Activated T-cell treated with anti-CD3 and anti-CD28 coated beads for 24 hours (primary cell): ENCODE data around the gene GDPD5.

Experiments
- DNase-seq: peaks from one replicate; pipeline ENCODE4 v3.0.0-alpha.2; 2020; ENCODE audit warnings: low read depth

The GDPD5 gene

GRCh38 chr11:75449271-75449670 lies 76.5 kb downstream of the GDPD5 start:
- DNase-seq = no peak

DNA sequence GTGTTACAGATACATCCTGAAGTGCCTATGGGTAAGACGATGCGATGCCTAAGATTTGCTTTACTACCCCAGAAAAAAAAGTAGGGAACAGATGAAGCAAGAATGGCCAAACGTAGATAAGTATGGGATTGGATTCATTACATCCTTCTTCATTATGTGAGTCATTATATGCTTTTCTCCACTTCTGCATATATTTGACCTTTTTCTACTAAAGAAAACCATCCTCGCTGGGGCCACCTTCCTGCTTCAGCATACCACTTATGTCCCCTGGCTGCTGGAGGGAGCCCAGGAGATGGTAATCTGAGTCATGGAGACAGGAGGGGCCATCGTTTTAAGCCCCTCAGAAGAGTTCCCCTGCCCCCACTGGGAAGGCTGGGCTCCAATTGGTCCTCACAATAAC lies 78.3 kb downstream of the GDPD5 start:
- DNase-seq = no peak

- peak; percentile 60 for DNase-seq
Measured at GRCh38 chr11:75445315-75445953, 80.3 kb downstream of the GDPD5 start.

DNA sequence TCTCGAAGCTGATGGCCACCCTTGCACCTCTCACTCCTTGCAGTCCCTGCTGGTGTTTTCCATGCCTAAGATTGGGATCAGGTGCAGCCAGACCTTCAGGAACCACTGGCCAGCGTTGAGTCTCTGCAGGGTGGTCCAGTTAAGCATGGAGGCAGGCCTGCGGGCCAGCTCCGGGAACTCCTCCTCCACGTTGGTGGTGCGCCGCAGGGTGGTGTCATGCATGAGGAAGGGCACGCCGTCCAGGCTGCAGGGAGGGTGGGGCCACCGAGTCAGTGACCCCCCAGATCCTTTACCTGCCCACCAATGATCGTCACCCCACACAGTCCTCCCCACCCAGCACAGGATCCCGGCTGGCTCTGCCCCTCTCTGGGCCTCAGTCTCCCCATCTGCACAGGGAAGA lies 82.7 kb downstream of the GDPD5 start:
- DNase-seq = no peak

GRCh38 chr11:75442161-75442885 lies 83.4 kb downstream of the GDPD5 start:
- DNase-seq = no peak

DNA sequence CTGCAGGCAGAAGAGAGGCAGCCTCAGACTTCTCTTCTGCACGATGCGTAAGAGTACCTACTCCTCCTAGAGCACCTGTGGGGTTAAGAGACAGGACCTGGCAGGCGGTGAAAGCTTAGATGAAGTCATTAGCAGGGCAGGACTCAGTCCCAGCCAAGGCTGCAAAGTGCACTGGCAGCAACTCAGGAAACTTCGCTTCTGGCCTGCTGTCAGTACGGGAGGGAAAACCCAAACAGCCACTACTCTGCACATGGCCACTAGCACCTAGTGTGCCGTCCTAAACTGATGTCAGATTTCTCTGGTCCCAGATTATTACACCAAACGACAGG lies 84.0 kb downstream of the GDPD5 start:
- no peak for DNase-seq

- DNase-seq = no peak
Measured at GRCh38 chr11:75440960-75441803, 84.6 kb downstream of the GDPD5 start.

DNA sequence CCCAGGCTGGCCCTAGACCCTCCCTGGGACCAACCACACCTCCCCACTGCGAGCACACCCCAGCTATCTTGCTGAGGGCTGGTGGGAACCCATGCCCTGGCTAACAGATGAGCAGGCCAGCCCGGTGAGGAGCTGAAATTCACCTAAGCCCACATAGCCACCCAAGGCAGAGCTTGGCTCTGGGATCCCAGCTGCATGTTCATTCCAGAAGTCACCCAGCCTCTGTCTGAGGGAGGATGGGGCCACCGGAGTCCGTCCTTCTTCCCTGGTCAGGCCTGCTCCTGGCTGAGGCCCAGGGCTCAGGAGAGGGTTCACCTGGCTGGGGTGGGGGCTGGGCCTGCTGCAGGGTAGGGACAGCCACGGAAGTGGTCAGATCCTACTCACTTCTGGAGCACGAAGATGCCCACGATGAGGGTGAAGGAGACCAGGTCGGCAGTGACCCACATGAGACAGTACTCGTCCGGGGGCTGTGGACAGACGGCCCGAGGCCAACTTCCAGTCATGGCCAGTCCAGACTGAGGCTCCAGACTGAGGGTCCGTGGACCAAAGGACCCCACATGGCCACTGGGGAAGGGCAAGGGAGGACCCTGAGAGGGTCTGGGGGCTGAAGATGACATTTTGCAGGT lies 86.1 kb downstream of the GDPD5 start:
- no peak for DNase-seq

- no peak for DNase-seq
Measured at GRCh38 chr11:75439026-75439425, 86.7 kb downstream of the GDPD5 start.

DNA sequence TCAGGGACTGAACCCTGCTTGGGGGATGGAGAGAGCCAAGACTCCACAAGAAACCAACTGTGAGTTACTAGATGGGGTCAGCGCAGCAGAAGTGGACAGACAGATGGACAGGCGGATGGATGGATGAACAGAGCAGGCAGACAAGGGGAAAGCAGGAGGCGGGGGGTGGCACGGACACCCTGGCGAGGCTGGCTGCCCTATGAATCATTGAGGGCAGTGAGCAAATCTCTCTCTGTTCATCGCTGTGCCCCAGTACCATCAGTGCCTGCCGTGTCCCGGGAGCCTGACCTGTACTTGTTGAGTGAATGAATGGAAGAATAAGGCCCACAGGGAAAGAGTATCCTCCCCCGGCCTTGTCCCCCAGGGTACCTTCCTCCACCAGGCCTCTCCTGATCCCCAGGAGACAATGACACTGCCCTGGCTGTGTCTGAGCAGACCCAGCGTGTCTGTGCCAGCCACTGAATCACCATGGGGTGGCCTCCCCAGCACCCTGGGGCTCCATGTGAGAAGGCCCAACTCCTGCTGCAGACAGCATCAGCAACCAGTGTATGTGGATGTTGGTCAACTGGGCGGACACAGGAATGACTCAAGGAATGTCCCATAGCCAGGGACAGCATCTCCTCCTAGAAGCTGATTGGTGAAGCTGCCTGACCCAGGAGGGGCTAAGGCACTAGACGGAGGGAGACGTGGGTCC lies 87.6 kb downstream of the GDPD5 start:
- DNase-seq = no peak

- no peak for DNase-seq
Measured at GRCh38 chr11:75436806-75437205, 88.9 kb downstream of the GDPD5 start.

DNA sequence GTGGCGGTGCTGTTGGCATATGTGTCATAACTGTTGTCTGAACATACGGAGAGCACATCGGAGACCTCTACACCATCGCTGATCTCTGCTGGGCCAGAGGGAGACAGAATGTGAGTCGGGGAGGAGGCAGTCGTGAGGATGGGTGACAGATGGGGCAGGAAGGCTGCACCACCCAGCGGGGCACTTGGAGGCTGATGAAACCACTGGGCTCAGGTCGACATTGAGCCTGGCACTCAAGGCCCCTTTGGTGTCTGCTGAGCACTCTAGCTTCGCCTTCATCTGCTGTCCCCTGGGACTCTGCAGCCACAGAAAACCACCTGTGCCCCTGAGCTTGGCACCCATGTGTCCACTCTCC lies 90.2 kb downstream of the GDPD5 start:
- DNase-seq = no peak

DNA sequence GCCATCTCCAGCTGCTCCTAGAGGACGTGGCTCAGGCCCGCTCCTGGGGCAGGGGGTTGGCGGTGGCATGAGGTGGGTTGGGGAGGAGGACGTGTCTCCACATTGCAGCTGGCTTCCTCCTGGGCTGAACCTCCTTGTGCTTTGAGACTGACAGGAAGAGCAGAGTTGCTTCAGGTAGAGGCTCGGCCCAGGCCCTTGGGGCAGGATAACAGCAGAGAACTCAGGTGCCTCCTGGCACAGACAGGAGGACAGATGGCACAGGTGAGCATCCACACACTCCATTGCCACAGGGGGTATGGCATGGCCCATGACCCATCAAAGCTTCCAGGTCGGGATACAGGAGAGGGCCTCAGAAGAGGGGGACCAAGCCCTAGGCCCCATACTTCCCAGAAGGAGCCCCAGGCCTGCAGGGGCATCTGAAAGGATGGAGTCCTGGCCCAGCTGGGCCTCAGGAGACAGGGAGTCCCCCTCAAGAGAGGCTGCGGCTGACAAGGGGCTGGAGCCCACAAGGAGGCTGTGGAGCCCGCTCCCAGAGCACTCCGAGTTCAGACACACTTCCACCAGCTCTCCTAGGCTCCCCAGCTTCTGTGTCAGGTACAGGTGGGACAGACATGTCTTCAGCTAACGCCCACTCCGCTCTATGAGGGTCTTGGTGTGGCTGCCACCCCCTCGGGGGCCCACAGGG lies 90.7 kb downstream of the GDPD5 start:
- no peak for DNase-seq

GRCh38 chr11:75434051-75434450 lies 91.7 kb downstream of the GDPD5 start:
- DNase-seq = no peak

GRCh38 chr11:75433443-75433842 lies 92.3 kb downstream of the GDPD5 start:
- no peak for DNase-seq

DNA sequence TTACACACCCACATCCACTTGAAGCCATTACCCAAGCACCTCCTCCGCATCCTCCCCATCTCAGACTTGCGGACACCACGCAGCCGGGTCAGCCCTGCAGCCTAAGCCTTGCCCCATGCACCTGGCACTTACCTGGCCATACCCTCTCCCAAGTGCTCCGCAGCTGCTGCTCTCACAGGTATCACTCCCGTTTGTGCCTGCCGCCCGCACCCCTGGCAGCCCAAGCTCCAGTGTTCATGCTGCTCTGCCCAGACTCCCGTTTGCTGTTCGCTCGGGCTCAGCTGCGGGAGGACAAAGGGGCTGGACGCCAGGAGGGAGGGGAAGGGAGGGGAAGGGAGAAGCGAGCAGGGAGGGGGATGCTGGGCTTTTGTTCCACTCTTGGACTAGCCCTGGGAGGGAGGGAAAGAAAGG lies 92.8 kb downstream of the GDPD5 start, which contains the start of gene KLHL35:
Gene KLHL35 (minus strand): TSS at position 293 of the 411 bp plus-strand sequence. CDS start 2,574 bp downstream, outside the sequence.
- DNase-seq = no peak

DNA sequence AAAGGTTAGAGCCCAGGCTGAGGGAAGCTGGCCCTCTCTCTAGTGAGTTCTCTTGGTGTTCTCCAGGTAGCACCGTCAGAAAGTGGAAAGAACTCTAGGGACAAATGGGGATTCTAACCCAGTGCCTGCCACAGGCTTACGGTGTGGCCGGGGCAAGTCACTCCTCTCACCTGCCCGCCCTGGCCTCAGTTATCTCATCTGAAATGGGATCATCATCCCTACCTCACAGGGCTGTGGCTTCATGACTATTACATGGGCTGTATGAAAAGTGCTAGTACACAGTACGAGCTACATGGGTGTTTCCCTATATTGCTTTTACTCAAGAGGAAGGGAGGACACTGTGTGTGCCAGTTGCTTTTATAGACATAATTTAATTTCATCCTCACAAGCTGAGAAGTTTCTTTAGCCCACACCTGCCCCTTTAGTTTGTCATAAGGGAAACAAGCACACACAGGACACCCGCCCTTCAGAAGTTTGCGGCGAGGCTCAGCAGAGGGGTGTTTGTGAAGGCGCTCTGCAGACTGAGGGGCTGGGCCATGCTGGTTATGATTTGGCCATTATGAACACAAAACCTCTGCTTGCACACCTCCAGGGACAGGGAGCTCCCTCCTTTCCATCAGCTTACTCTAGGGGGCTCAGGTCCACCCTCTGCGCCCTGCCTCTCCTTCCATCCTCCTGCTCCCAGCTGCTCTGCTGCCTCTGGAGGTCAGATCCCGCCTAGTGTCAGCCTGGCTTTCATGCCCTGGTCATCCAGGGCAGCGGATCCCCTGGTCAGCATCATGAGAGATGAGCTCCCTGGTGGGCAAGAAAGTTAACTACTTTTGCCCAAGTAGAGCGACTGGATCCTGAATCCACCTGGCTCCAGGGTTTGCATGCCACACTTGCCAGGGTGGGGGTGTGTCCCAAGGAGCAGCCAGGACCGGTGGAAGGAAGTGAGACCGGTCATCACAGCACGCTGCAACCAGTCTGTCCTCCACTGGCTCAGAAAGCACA lies 93.9 kb downstream of the GDPD5 start:
- DNase-seq = no peak

DNA sequence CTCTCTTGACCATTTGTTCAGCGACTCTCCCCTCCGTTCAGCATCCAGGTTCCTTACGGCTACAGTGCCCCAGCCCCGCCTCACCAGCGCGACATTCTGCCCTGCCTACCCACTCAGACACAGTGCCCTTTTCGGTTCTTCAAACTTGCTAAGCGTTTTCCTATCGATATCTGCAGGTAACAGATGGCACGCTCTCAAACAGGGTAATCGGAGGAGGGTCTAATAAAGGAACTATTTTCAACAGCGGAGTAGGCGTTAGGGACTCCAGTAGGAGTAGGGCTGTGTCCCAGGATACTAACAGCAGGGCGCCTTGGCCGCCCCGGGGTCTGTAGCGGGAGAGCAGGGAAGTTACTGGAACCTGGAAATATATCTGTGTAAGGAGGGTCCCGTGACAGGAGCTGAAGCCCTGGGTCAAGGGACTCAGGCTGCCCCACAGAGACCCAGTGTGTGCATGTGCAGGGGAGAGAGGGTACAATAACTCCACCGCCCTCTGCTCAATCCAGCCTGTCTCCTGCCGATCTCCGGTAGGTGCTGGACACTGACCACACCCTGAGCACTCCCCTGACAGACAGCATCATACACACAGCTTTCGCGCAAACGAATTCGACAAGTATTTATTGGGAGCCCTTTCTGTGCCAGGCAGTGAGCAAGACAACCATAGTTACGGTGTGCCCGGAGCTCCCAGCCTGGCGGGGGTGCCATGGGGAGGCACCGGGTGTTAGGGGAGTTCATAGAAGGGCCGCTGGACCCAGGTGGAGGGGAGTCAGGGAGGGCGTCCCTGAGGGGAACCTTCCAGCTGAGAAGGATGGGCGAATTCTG lies 94.8 kb downstream of the GDPD5 start:
- DNase-seq = no peak
